GM21360 (cell line): Measurements from ENCODE around the gene ANKRD12.

Source experiments
- ATAC-seq: cut with Tn5 transposase; IDR thresholded peaks from one replicate; pipeline ENCODE4 v1.9.1; 2021; ENCODE audit warnings: mild to moderate bottlenecking, moderate library complexity; ENCODE audit not compliant: unreplicated experiment

ANKRD12 gene

DNA sequence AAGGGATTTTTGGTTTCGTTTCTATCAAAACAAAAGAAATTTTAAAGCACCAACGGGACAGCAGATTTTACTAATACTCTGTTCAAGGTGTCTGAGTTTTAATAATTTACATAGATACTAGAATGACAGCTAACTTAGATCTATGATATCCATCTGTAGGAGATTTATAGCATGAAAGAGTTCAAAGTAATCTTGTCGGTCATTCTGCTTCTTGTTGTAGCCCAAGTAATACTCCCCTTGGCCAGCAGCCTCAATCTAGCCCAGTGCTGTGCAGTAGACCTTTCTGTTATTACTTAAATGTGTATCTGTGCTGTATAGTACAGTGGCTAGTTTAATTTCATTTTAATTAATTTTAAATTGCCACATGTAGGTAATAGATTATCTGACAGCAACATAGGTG is 44.7 kb downstream of the ANKRD12 start:
- ATAC-seq: no peak

DNA sequence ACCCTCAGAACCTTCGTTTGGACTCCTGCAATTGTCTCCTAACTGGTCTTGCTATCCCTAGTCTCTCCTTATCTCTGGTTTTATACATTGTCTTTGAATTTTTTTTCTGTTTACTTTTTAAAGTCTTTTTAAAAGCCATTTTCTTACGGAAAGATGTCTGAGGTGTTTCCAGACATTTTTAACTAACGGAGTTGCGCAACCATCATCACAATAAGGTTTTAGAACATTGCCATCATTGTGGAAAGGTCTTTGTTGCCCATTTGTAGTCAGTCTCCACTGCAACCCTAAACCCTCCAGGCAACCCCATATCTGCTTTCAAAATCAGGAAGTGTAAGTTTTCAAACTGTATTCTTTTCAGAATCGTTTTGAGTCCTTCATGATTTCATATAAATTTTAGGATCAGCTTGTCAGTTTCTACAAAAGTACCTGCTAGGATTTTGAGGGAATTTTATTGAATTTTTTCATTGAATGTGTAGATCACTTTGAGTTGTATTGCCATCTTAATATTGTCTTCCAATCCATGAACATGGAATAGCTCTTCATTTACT is 46.3 kb downstream of the ANKRD12 start:
- ATAC-seq: no peak

DNA sequence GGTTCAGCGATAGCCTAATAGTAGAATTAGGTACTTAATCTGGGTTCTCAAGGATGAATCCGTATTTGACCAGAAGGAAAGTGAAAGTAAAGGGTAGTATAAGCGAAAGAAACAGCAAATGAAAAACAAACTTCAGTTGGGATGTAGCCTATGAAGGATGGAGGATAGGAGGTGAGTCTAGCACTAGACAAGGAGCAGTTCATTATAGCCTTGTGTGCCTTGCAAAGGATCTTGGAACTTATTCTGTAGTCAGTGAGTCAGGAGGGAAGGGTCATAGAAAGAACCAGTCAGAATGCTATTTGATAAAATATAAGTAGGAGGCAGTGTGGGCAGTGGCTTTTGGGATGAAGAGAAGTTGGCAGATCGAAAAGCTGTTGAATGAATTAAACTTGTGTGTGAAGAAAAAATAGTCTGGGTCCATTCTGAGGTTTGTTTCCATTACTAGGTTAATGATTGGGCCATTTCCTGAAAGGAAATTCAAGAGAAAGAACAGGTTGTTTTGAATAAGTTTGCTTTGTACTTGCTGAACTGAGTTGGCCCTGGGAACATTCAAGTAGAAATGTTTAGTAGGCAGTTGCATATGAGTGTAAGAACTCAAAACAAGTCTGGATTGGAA is 48.5 kb downstream of the ANKRD12 start:
- no peak for ATAC-seq

DNA sequence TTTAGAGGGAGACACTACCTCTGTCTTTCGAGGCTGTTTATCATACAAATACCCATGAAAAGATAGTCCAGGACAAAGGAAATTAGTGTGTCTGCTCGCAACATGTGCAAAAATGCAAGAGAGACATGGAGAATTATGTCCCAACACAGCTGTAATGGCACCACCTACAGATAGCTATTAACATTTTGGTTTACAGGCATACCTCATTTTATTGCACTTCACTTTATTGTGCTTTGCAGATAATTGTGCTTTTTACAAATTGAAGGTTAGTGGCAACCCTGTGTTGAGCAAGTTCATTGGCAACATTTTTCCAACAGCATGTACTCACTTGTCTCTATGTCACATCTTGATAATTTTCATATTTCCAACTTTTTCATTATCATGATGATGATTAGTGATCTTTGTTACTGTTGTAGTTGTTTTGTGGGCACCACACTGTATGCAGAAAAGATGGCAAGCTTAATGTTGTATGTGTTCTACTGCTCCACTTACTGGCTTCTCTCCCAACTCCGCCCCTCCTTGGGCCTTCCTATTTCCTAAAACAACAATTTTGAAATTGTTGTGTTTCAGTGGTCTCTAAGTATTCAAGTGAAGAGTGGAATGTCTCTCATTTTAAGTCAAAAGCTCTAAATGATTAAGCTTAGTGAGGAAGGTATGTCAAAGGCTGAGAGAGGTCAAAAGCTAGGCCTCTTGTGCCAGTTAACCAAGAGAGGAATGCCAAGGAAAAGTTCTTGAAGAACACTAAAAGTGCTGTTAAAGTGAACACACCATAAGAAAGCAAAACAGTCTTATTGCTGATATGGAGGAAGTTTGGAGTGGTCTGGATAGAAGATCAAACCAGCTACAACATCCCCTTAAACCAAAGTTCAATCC is 52.0 kb downstream of the ANKRD12 start:
- ATAC-seq: no peak

DNA sequence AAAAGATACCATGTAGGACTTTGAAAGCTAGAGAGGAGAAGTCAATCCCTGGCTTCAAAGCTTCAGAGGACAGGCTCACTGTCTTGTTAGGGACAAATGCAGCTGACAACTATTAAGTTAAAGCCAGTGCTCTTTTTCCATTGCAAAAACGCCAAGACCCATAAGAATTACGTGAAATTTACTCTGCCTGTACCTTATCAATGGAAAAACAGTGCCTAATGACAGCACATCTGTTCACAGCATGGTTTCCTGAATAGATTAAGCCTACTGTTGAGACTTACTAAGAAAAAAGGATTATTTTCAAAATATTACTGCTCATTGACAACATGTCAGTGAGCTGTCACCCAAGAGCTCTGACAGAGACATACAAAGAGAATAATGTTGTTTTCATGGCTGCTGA is 52.9 kb downstream of the ANKRD12 start:
- no peak for ATAC-seq

DNA sequence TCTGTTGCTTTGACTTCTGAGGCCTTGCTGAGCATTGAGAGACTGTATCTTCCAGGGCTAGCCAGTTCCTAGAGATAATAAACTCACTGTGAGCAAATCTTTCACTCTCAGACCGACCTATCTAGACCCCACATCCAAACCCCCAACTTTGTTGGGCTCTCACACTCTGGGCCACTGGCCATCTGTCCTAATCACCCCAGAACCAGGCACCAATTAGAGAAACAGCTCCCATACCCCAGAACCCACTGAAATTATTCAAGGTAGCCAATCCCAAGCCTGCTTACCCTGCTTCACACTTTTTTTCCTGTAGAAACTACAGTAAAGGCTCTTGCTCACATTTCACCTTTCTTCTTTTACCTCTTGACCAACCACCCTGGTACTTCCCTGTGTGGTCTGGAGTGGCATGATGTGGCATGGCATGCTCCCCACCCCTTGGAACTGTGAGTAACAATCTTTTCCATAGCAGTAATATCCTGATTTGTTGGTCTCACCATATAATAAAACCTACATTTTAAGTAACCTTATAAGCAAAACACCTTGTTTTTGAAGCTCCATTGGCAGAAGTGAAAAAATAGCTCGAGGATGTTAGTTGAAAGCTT is 55.2 kb downstream of the ANKRD12 start:
- ATAC-seq: no peak

DNA sequence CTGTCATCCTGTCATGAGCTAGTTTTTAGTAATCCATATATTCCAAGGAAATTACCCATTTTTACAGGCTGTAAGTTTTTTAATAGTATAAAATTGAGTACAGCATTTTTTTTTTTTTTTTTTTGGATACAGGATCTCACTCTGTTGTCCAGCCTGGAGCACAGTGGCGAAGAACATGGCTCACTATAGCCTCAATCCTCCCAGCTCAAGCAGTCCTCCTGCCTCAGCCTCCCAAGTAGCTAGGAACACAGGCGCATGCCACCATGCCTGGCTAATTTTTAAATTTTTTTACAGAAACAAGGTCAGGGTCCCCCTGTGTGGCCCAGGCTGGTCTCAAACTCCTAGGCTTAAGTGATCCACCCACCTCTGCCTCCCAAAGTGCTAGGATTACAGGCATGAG is 56.5 kb downstream of the ANKRD12 start:
- no peak for ATAC-seq

DNA sequence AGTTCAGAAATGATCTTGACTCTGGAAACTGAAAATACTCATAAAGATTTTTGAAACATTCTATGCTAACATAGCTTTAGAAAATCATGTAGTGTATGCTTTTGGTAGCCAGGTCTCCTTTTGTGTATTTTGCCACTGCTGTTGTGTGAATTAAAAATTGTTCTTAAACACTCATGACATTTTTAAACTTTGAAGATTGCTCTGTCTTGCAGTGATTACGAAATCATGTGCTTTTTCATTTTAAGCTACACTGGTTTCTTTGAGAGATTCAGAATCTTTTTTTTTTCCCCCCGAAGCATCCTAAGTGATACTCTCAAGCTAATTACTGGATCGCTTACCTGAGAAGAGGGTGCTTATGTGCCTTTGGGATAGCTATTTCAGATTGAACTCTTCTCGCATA is 60.0 kb downstream of the ANKRD12 start:
- no peak for ATAC-seq

DNA sequence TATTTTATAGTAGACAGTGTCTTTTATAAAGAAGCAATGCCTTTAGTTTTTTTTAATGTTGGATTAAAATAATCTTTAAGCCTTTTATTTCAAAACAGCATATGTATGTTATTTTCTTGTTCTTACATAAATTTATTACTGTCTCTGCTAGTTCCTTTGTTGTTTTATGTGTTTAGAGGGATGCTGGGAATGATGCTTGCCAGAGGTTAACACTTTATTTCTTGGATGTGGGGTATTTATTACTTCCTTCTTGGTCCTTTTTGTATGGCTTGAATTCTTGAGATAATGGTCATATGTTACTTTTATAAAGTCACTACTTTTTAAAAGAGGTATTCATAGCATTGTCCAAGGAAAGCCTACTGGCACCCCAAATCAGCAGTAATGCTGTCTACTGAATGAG is 63.1 kb downstream of the ANKRD12 start:
- ATAC-seq: no peak

DNA sequence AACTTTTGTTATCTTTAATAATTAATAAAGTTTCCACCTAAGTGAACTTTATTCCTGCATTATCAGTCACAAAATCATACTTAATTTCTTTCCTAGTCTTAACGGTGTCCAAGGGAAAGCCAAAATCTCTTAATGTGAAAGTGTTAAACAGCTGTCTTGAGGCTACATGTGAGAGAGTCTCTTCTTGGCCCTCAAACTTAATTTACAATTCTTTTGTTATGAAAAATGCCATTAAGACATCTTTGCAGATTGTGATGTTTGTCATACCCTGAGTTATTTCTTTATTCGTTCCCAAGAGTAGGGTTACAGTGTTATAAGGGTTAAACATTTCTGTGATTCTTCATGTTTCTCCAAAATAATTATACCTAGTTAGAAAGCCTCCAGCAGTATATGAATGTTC is 64.6 kb downstream of the ANKRD12 start:
- no peak for ATAC-seq

DNA sequence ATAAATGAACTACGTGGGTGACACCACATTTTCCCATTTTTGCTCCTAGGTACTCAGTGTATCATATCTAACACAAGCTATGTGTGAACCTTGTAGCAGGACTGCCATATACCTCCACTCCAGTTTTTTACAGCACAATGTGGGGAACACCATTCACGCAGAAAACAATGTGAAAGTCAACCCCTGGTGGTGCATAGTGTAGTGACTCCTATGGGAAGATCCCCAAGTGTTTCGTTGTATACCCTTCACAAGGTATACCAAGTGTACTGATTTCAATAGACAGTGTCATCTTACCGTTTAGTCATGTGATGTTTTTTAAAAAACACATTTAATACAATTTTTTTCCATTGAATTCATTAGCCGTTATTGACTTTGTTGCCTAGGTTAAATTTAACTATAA is 68.1 kb downstream of the ANKRD12 start:
- ATAC-seq: no peak

DNA sequence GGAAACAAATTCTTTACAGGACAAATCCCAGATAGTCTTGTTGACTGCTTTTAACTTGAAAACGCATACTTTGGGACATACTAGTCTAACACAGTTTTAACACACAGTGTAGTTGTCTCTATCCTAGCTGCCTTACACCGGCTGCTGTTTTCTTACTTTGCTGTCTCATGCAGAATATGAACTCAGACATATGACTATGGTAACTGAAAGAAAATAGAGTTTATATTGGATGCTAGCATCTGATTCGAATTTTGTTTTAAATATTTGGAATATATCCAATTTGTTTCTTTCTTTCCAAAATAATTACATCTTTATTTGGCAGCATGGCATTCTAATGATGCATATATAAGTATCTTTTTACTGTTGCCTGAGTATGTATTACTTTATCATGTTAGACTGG is 69.8 kb downstream of the ANKRD12 start:
- ATAC-seq: no peak

DNA sequence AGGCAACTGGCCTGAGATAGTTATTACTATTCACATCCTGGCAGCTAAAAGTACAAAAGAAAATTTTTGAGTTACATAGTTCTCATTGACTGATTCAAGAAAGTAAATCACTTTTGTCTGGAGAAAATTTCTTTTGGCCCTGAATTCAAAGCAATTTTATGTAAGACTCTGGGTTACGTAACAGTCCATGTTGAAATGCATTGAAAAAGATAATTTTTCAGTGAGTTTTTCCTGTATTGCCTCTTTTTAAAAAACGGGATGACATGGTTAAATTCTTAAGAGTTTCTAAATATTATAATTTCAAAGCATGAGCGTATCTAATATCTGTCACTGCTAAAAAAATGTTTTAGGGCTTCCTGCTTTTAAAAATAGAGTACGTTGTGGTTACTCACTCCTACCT is 72.7 kb downstream of the ANKRD12 start:
- no peak for ATAC-seq

DNA sequence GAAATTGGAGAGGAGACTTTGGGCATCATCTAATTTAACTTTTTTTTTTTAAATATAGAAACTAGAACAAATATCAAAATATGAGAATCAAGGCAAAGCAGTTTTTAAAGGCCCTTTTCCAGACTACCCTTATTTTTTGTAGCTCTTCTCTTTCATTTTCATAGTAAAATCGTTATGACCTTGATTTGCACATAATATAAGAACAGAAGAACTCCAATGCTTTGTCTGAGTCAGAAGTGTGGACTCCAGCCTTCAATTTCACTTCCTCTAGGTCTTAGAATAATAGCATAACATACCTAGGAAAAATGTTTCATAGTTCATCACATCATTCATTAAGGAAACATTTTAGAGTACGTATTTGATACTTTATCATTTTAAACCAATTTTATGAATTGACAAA is 74.4 kb downstream of the ANKRD12 start:
- no peak for ATAC-seq

DNA sequence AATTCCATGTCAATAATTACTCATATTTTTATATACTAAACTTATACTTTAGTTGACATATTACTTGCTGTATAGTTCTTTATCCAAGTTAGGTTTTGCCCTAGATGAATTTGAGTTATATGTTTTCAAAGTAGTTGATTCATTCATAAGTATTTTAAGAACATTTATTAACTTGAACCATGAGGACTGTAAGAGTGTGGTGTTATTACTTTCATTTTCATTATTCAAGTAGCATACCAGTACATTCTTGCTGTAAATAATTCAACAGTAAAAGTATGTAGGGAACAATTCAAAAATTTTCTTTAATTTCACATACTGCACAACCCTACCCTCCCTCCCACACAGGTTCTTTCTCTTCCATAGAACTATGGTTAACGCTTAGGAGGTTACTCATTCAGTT is 75.4 kb downstream of the ANKRD12 start:
- no peak for ATAC-seq

DNA sequence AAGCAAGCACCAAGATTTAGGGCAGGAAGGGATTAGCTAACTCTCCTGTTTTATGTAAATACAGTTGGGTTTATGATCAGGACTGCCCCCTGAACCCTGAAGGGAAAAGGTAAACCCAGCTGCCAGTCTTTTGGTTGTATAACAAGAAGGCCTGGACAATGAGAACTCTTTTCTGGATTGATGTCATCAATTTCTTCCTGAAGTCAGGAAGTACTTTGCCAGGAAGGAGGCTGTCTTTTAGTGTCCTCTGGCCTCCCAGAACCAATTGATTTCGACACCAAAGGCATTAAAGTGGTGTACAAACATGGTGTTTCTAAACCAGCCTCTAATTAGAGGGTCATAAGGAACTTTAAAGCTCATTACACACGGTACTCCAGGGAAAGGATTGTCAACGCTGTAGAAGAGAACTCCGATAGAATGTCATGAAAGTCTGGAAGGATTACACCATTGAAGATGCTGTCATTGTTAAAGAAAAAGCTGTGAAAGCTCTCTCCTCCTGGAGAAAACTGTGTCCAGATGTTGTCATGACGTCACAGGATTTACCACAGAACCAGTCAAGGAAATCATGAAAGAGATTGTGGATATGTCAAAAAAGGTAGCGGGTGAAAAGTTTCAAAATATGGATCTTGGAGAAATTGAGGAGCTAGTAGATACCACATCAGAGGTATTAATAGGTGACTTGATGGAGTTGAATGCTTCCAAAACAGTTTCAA is 78.8 kb downstream of the ANKRD12 start:
- no peak for ATAC-seq

DNA sequence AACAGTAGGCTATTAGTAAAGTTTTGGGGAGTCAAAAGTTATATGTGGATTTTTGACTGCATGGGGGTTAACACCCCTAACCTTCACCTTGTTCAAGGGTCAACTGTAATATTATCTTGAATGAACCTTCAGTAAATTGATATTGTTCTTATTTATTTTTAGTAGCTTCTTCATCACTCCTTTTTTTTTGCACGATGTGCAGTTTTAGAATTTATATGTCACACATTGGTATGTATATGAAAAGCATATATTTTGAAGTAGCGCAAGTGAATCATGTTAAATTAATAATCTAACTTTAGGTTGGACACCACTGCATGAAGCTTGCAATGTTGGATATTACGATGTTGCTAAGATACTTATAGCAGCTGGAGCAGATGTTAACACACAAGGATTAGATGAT is 79.9 kb downstream of the ANKRD12 start:
- ATAC-seq: no peak

DNA sequence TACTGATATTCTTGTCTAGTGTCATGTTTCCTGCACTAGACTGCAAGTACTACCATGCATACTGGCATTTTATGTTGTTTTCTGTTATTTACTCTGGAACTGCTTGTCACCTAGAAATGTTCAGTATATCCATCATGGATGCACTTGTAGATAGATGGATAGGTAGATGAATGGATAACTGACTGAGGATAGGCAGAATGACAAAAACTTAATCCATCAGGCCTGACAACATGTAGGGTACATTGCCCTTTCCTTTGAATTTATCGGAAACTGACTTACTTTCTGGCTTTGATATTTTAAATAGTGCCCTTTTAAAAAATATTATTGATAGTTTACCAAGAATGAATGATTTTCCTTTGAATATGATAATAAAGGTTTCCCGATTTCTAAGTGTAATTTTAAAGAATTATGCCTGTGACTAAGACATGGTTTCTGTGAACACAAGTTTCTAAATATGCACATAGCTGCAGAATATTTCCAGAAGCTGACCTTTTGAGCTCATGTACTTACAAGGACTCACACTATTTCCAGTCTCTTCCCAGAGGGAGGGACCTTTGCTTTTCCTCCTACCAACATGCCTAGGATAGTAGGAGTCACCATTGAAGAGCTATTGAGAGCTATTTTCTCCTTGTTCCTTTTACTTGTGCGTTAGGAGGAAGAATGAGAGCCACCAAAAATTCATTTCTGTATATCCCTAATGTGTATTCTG is 81.3 kb downstream of the ANKRD12 start:
- ATAC-seq: no peak

DNA sequence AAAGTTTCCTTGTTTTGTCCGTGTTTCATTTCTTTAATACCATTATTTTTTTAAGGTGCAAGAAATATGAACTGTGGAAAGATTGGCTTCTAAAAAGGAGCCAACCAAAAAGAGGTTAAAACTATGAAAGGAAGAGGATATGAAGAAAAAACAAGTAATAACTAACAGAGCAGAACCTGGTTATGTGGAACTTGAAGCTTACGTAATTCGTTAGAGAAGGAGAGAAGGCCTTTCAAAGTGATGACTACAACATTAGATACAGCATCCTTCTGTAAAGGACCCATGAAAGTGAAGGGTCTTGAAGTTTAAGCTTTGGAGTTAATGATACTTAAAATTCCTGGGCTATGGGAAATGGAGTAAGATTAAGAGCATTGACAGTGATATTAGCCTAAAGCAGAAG is 84.5 kb downstream of the ANKRD12 start:
- no peak for ATAC-seq

DNA sequence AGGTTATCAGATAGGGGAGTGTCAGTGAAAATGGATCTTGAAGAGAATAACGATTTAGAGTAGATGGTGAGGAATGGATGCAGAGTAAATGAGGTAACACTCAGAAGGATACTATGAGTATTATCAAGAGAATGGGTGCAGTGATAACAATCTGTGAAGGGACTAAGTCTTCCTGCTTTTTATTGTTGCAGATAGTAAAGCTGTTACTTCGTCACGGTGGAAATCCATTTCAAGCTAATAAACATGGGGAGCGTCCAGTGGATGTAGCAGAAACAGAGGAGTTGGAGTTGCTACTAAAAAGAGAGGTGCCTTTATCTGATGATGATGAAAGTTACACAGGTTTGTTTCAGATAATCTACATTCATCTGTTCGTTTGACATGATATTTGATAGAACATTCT is 85.1 kb downstream of the ANKRD12 start:
- ATAC-seq: no peak

DNA sequence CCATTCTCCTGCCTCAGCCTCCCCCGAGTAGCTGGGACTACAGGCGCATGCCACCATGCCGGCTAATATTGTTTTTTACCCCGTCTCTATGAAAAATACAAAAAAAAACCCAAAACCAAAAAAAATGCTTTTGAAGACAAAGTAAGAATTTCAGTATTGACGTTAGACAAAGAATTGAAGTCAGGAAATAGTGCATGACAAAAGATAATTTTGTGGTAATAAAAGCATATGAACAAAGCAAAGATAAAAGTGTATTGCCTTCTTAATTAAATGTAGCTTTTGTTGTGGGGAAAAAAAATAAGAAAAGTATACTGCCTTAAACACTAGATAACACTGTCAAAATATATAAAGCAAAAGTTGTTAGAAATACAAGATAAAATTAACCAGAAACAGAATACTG is 86.8 kb downstream of the ANKRD12 start:
- no peak for ATAC-seq
